Fibroblast of lung (primary cell): Measurements from ENCODE around the gene PEX14. TPM values are rescaled to one million over a fixed set of nuclear protein-coding genes. Genes with fewer than 3 reads are reported as not detected.

Experiments
- DNase-seq, 2 donors: peaks; one replicate each; pipeline versions ENCODE4 v3.0.0 to v3.0.0-alpha.2; 2010; ENCODE audit warnings: low read depth in 2 of 2
- H2AFZ ChIP-seq: 2 replicates; pipeline ENCODE4 v1.5.1; 2012; ENCODE audit warnings: low read length, control low read depth, inconsistent platforms
- H3K27ac ChIP-seq: 2 replicates; pipeline ENCODE4 v1.5.1; 2011; ENCODE audit warnings: low read length, control low read depth; ENCODE audit not compliant: insufficient read depth
- H3K27me3 ChIP-seq: 2 replicates; pipeline ENCODE4 v1.5.1; 2011; ENCODE audit warnings: mild to moderate bottlenecking, low read length; ENCODE audit not compliant: control insufficient read depth, insufficient read depth
- H3K36me3 ChIP-seq: 2 replicates; pipeline ENCODE4 v1.5.1; 2011; ENCODE audit warnings: low read length; ENCODE audit not compliant: control insufficient read depth, insufficient read depth
- H3K4me1 ChIP-seq: 2 replicates; pipeline ENCODE4 v1.5.1; 2011; ENCODE audit warnings: low read length; ENCODE audit not compliant: control insufficient read depth, insufficient read depth; ENCODE audit errors: extremely low read depth
- H3K4me2 ChIP-seq: 2 replicates; pipeline ENCODE4 v1.5.1; 2011; ENCODE audit warnings: low read length, control low read depth; ENCODE audit not compliant: insufficient read depth; ENCODE audit errors: extremely low read depth
- H3K4me3 ChIP-seq, 4 experiments: fragments of 200-600 bp in 1 of 4; sonication (generic) in 1 of 4; replicated peaks in 1 of 4; 2 replicates each; pipeline ENCODE4 v1.5.1; 2011 to 2016; ENCODE audit warnings: low read length in 4 of 4, low read depth in 3 of 4, mild to moderate bottlenecking in 3 of 4, control low read depth in 2 of 4, inconsistent platforms in 1 of 4, mixed read lengths in 1 of 4; ENCODE audit not compliant: insufficient read depth in 1 of 4; ENCODE audit errors: control extremely low read depth in 1 of 4
- H3K79me2 ChIP-seq: 2 replicates; pipeline ENCODE4 v1.5.1; 2012; ENCODE audit warnings: mild to moderate bottlenecking, low read length, inconsistent platforms; ENCODE audit not compliant: control insufficient read depth, insufficient read depth
- H3K9ac ChIP-seq: 2 replicates; pipeline ENCODE4 v1.5.1; 2011; ENCODE audit warnings: mild to moderate bottlenecking, low read length, control low read depth; ENCODE audit not compliant: insufficient read depth
- H3K9me3 ChIP-seq: 2 replicates; pipeline ENCODE4 v1.5.1; 2012; ENCODE audit warnings: low read depth, low read length; ENCODE audit not compliant: control insufficient read depth, insufficient read depth
- H4K20me1 ChIP-seq: 2 replicates; pipeline ENCODE4 v1.5.1; 2011; ENCODE audit warnings: low read length; ENCODE audit not compliant: control insufficient read depth, insufficient read depth; ENCODE audit errors: extremely low read depth
- EZH2 ChIP-seq: IDR thresholded peaks from 2 replicates; pipeline ENCODE4 v1.5.1; 2012; ENCODE audit warnings: low read length, control low read depth, mild to moderate bottlenecking; ENCODE audit errors: missing control alignments
- polyA plus RNA-seq, 2 donors: library from polyadenylated mRNA; depleted of rRNA in 1 of 2; stranded (reverse) in 1 of 2; unstranded in 1 of 2; fragments of >200 nt; gene quantifications; 2 replicates each; pipeline ENCODE4 v1.2.1, GENCODE V29; 2011 to 2012; ENCODE audit warnings: missing spikeins in 1 of 2
- total RNA-seq: library from RNA; depleted of rRNA; stranded (reverse); fragments of >200 nt; gene quantifications from 2 replicates; pipeline ENCODE4 v1.2.1, GENCODE V29; 2014
- TF ChIP-seq, protein P1 (sequence below), 2 donors: IDR thresholded peaks in 1 of 2; conservative IDR thresholded peaks in 1 of 2; 1 replicate in 1 of 2; 2 replicates in 1 of 2; pipeline ENCODE4 v1.5.1; 2011 to 2012; ENCODE audit warnings: low read length in 2 of 2, control low read depth in 1 of 2, inconsistent platforms in 1 of 2, low read depth in 1 of 2, mild to moderate bottlenecking in 1 of 2

Gene PEX14
- total and polyA plus RNA-seq, 2 donors (not counting 1 experiment from before 2014, with no cell fraction given) = 10.3 to 11.4 TPM

DNA sequence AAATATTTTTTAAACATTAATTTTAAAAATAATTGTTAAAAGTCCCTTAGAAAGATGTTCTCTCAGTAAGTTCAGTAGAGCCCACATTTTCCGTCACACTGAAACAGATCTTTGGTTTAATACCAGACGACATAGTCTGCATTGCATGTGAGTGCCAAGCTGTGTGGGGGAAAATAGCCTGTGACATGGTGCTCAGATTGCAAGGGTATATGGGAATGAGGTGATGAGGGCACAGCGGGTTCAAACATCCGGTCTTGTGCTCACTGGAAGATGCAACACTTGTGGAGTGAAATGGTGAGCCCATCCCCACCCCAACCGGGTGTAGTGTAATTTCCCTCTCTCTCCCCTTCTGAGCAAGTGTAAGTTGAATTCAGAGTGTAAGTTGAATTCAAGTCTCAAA, 114.3 kb downstream of the PEX14 start:
- Histone ChIP-seq H4K20me1 (no peaks in the 10 kb centered on the region), H3K4me3 (no peak overlapping the region), H3K4me2 (no peak overlapping the region), H2AFZ (no peak overlapping the region), H3K36me3 (no peaks in the 10 kb centered on the region), H3K4me1 (no peaks in the 10 kb centered on the region), H3K79me2 (no peaks in the 10 kb centered on the region), H3K27ac (no peak overlapping the region), H3K27me3 (no peaks in the 10 kb centered on the region), H3K9me3 (no peaks in the 10 kb centered on the region), H3K9ac (no peak overlapping the region)
- TF ChIP-seq, protein P1, sequence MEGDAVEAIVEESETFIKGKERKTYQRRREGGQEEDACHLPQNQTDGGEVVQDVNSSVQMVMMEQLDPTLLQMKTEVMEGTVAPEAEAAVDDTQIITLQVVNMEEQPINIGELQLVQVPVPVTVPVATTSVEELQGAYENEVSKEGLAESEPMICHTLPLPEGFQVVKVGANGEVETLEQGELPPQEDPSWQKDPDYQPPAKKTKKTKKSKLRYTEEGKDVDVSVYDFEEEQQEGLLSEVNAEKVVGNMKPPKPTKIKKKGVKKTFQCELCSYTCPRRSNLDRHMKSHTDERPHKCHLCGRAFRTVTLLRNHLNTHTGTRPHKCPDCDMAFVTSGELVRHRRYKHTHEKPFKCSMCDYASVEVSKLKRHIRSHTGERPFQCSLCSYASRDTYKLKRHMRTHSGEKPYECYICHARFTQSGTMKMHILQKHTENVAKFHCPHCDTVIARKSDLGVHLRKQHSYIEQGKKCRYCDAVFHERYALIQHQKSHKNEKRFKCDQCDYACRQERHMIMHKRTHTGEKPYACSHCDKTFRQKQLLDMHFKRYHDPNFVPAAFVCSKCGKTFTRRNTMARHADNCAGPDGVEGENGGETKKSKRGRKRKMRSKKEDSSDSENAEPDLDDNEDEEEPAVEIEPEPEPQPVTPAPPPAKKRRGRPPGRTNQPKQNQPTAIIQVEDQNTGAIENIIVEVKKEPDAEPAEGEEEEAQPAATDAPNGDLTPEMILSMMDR (conservative IDR thresholded peaks at IDR 0.05 in 1 of 2, IDR thresholded peaks at IDR 0.05 in 1 of 2; ENCODE audit: low read depth in 1 of 2, low read length in 2 of 2) = no peak
- no peak for TF ChIP-seq EZH2
- no peak for DNase-seq

DNA sequence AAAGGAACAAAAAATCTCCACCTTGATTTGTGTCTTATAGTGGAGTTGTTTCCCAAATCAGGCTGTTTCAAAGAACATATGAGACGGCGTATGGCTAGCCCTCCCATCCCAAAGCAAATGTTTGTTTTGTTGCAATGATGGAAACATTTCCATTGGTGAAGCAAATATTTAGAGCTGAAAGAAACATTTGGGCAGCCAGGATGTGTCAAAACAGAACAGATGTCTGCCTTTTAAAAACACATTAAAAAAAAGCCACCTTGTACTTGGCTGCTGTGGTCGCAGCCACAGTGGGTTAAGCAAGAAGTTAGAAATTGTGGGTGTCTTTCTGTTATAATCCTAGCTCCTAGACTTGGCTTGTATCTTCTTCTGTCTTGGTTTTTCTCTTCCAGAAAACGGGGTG, 116.3 kb downstream of the PEX14 start:
- no peak for TF ChIP-seq EZH2
- TF ChIP-seq, protein P1 (conservative IDR thresholded peaks at IDR 0.05 in 1 of 2, IDR thresholded peaks at IDR 0.05 in 1 of 2; ENCODE audit: low read depth in 1 of 2, low read length in 2 of 2) = no peak
- peak in 1 of 2 donors; percentile 15 for DNase-seq
- H3K27me3 ChIP-seq = no peaks in the 10 kb centered on the region
- no peak overlapping the region for H3K9ac ChIP-seq
- H3K4me1 ChIP-seq = no peaks in the 10 kb centered on the region
- H3K9me3 ChIP-seq = no peaks in the 10 kb centered on the region
- H3K79me2 ChIP-seq = no peaks in the 10 kb centered on the region
- no peak overlapping the region for H3K4me3 ChIP-seq
- no peak overlapping the region for H2AFZ ChIP-seq
- H4K20me1 ChIP-seq = no peaks in the 10 kb centered on the region
- no peak overlapping the region for H3K27ac ChIP-seq
- no peak overlapping the region for H3K4me2 ChIP-seq
- H3K36me3 ChIP-seq = no peaks in the 10 kb centered on the region

DNA sequence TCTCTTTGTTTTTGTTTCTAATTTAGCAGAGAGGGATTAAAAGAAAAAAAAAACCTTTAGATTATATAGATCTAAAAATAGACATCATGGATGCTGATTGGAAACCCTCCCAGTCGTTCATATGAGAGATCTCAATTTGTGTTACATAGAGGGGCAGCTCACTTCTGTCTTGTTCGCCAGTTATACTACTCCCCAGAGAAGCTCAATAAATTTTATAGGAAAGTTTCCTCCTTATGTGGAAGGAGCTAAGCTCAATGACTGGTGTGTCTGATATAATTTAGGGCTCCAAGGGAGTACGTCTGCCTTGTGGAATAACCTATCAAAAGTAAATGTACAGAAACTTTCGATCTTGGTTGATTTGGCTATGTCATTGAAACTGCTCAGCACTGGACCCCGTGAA, 117.6 kb downstream of the PEX14 start:
- no peak overlapping the region for H2AFZ ChIP-seq
- H3K4me2 ChIP-seq = no peak overlapping the region
- H3K27ac ChIP-seq = no peak overlapping the region
- no peaks in the 10 kb centered on the region for H3K4me1 ChIP-seq
- H3K36me3 ChIP-seq = no peaks in the 10 kb centered on the region
- H3K9ac ChIP-seq = no peak overlapping the region
- no peak overlapping the region for H3K4me3 ChIP-seq
- no peak for TF ChIP-seq EZH2
- TF ChIP-seq, protein P1 (conservative IDR thresholded peaks at IDR 0.05 in 1 of 2, IDR thresholded peaks at IDR 0.05 in 1 of 2; ENCODE audit: low read depth in 1 of 2, low read length in 2 of 2) = no peak
- H3K9me3 ChIP-seq = no peaks in the 10 kb centered on the region
- H3K27me3 ChIP-seq = no peaks in the 10 kb centered on the region
- no peaks in the 10 kb centered on the region for H4K20me1 ChIP-seq
- DNase-seq = no peak
- no peaks in the 10 kb centered on the region for H3K79me2 ChIP-seq
